IMR-90 (cell line): ENCODE results near the gene PHF14. TPM values are rescaled to one million over a fixed set of nuclear protein-coding genes. Genes with fewer than 3 reads are reported as not detected.

ENCODE experiments used
- ATAC-seq: fragments of 200-7000 bp; cut with Tn5 transposase; 2 replicates; pipeline ENCODE4 v1.9.1; 2020; ENCODE audit warnings: low read depth, mild to moderate bottlenecking, moderate library complexity
- BruUV-seq: library from RNA; stranded (reverse); fragments of 400-500 nt; replicated peaks from 2 replicates; lab custom pipeline; 2021; lab: Mats Ljungman, UMichigan
- CTCF ChIA-PET: fragments of 300-600 bp; formaldehyde crosslinking; extraction: SDS; loops from one replicate; lab custom pipeline; 2021; ENCODE audit warnings: antibody characterized with exemption; lab: Yijun Ruan, JAX
- POLR2A ChIA-PET: fragments of 300-600 bp; sonication (Branson Sonifier 250); formaldehyde crosslinking; loops from one replicate; lab custom pipeline; 2022; ENCODE audit warnings: antibody characterized with exemption; ENCODE audit not compliant: unreplicated experiment; lab: Charles Lee
- DNase-seq: peaks from one replicate; pipeline ENCODE4 v3.0.0; 2013
- H2AFZ ChIP-seq: replicated peaks from 2 replicates; pipeline ENCODE3; 2013; ENCODE audit warnings: low read length, mild to moderate bottlenecking; ENCODE audit not compliant: poor library complexity
- H2AK5ac ChIP-seq: 2 replicates; pipeline ENCODE4 v1.6.1; 2013; ENCODE audit warnings: low read depth, low read length, inconsistent platforms
- H2AK9ac ChIP-seq: replicated peaks from 2 replicates; pipeline ENCODE3; 2013; ENCODE audit warnings: mild to moderate bottlenecking, low read depth, low read length, moderate library complexity; ENCODE audit not compliant: poor library complexity
- H2BK120ac ChIP-seq: 2 replicates; pipeline ENCODE4 v1.6.1; 2013; ENCODE audit warnings: low read depth, low read length, inconsistent platforms
- H2BK15ac ChIP-seq: 3 replicates; pipeline ENCODE4 v1.6.1; 2013; ENCODE audit warnings: low read depth, low read length, inconsistent platforms
- H2BK20ac ChIP-seq: 2 replicates; pipeline ENCODE4 v1.6.1; 2013; ENCODE audit warnings: low read depth, mild to moderate bottlenecking, inconsistent platforms, low read length, moderate library complexity
- H2BK5ac ChIP-seq: 2 replicates; pipeline ENCODE4 v1.6.1; 2013; ENCODE audit warnings: mild to moderate bottlenecking, low read depth, low read length, inconsistent platforms; ENCODE audit not compliant: poor library complexity, severe bottlenecking
- H3K14ac ChIP-seq: replicated peaks from 2 replicates; pipeline ENCODE4 v1.6.1; 2013; ENCODE audit warnings: low read depth, low read length, inconsistent platforms
- H3K18ac ChIP-seq: 2 replicates; pipeline ENCODE4 v1.6.1; 2013; ENCODE audit warnings: low read depth, low read length, control low read depth
- H3K23ac ChIP-seq: 2 replicates; pipeline ENCODE4 v1.6.1; 2013; ENCODE audit warnings: low read depth, low read length, inconsistent platforms
- H3K27ac ChIP-seq: 2 replicates; pipeline ENCODE4 v1.5.1; 2013; ENCODE audit warnings: mild to moderate bottlenecking, control low read depth, low read length; ENCODE audit not compliant: insufficient read depth
- H3K27me3 ChIP-seq: 2 replicates; pipeline ENCODE4 v1.6.1; 2013; ENCODE audit warnings: low read length; ENCODE audit not compliant: control insufficient read depth, insufficient read depth
- H3K36me3 ChIP-seq: 2 replicates; pipeline ENCODE4 v1.6.1; 2013; ENCODE audit warnings: low read length, mixed read lengths; ENCODE audit not compliant: control insufficient read depth, insufficient read depth
- H3K4ac ChIP-seq: 2 replicates; pipeline ENCODE4 v1.6.1; 2013; ENCODE audit warnings: low read depth, low read length, inconsistent platforms
- H3K4me1 ChIP-seq: 2 replicates; pipeline ENCODE4 v1.6.1; 2013; ENCODE audit warnings: low read length, mixed read lengths; ENCODE audit not compliant: control insufficient read depth, insufficient read depth
- H3K4me2 ChIP-seq: 2 replicates; pipeline ENCODE4 v1.6.1; 2013; ENCODE audit warnings: low read depth, mild to moderate bottlenecking, control low read depth, low read length, moderate library complexity
- H3K4me3 ChIP-seq: 2 replicates; pipeline ENCODE4 v1.5.1; 2013; ENCODE audit warnings: low read depth, mild to moderate bottlenecking, control low read depth, low read length, moderate library complexity; ENCODE audit not compliant: insufficient read depth
- H3K56ac ChIP-seq: 2 replicates; pipeline ENCODE4 v1.6.1; 2013; ENCODE audit warnings: low read length, inconsistent platforms; ENCODE audit not compliant: insufficient read depth; ENCODE audit errors: extremely low read depth
- H3K79me1 ChIP-seq, 2 experiments: 2 replicates each; pipeline ENCODE4 v1.6.1; 2013; ENCODE audit warnings: low read length in 2 of 2, inconsistent platforms in 1 of 2, low read depth in 1 of 2
- H3K9ac ChIP-seq: 2 replicates; pipeline ENCODE4 v1.6.1; 2013; ENCODE audit warnings: low read depth, low read length, control low read depth
- H3K9me1 ChIP-seq: 2 replicates; pipeline ENCODE4 v1.6.1; 2013; ENCODE audit warnings: low read length, inconsistent platforms; ENCODE audit not compliant: insufficient read depth
- H3K9me3 ChIP-seq: 2 replicates; pipeline ENCODE4 v1.6.1; 2013; ENCODE audit warnings: low read length; ENCODE audit not compliant: control insufficient read depth, insufficient read depth
- H4K20me1 ChIP-seq: 2 replicates; pipeline ENCODE4 v1.6.1; 2013; ENCODE audit warnings: low read length, inconsistent platforms; ENCODE audit not compliant: insufficient read depth
- H4K5ac ChIP-seq: 2 replicates; pipeline ENCODE4 v1.6.1; 2013; ENCODE audit warnings: mild to moderate bottlenecking, low read depth, low read length, control low read depth
- H4K8ac ChIP-seq, 2 experiments: 2 replicates each; pipeline ENCODE4 v1.6.1; 2013; ENCODE audit warnings: low read depth in 2 of 2, low read length in 2 of 2, control low read depth in 1 of 2, inconsistent platforms in 1 of 2
- H4K91ac ChIP-seq: 2 replicates; pipeline ENCODE4 v1.6.1; 2013; ENCODE audit warnings: low read depth, low read length, inconsistent platforms; ENCODE audit not compliant: insufficient read depth
- BHLHE40 ChIP-seq: fragments of 150-350 bp; IDR thresholded peaks from 2 replicates; pipeline ENCODE4 v1.6.1; 2016; ENCODE audit warnings: mild to moderate bottlenecking, low read depth, low read length
- CEBPB ChIP-seq: IDR thresholded peaks from 2 replicates; pipeline ENCODE4 v1.6.1; 2012; ENCODE audit warnings: low read depth, low read length, improper control_type of control experiment
- CHD1 ChIP-seq: IDR thresholded peaks from 2 replicates; pipeline ENCODE4 v1.6.1; 2012; ENCODE audit warnings: low read depth, low read length, improper control_type of control experiment
- CTCF ChIP-seq: conservative IDR thresholded peaks from 2 replicates; pipeline ENCODE4 v1.5.1; 2012; ENCODE audit warnings: mild to moderate bottlenecking, low read depth, low read length, improper control_type of control experiment
- ELK1 ChIP-seq: fragments of 150-350 bp; IDR thresholded peaks from 2 replicates; pipeline ENCODE4 v1.6.1; 2016; ENCODE audit warnings: low read depth, mild to moderate bottlenecking, low read length, moderate library complexity, borderline replicate concordance
- FOS ChIP-seq: fragments of 150-350 bp; IDR thresholded peaks from 2 replicates; pipeline ENCODE4 v1.6.1; 2016; ENCODE audit warnings: low read depth, low read length
- MAFK ChIP-seq: IDR thresholded peaks from 2 replicates; pipeline ENCODE4 v1.6.1; 2012; ENCODE audit warnings: low read depth, low read length, improper control_type of control experiment
- MAZ ChIP-seq: IDR thresholded peaks from 2 replicates; pipeline ENCODE4 v1.6.1; 2012; ENCODE audit warnings: low read depth, mild to moderate bottlenecking, low read length, improper control_type of control experiment, moderate library complexity, borderline replicate concordance
- MXI1 ChIP-seq: IDR thresholded peaks from 2 replicates; pipeline ENCODE4 v1.6.1; 2012; ENCODE audit warnings: low read depth, mild to moderate bottlenecking, low read length, moderate library complexity, borderline replicate concordance
- NFE2L2 ChIP-seq: fragments of 150-350 bp; IDR thresholded peaks from 2 replicates; pipeline ENCODE4 v1.6.1; 2016; ENCODE audit warnings: low read depth, mild to moderate bottlenecking, low read length
- RAD21 ChIP-seq: IDR thresholded peaks from 2 replicates; pipeline ENCODE4 v1.6.1; 2012; ENCODE audit warnings: low read length, improper control_type of control experiment
- RFX5 ChIP-seq: IDR thresholded peaks from 2 replicates; pipeline ENCODE4 v1.8.0; 2012; ENCODE audit warnings: low read depth, mild to moderate bottlenecking, low read length, moderate library complexity
- SMC3 ChIP-seq: fragments of 150-350 bp; IDR thresholded peaks from 2 replicates; pipeline ENCODE4 v1.6.1; 2016; ENCODE audit warnings: low read depth, mild to moderate bottlenecking, antibody characterized with exemption, low read length, moderate library complexity
- USF2 ChIP-seq: fragments of 150-350 bp; IDR thresholded peaks from 2 replicates; pipeline ENCODE4 v1.6.1; 2017; ENCODE audit warnings: mild to moderate bottlenecking, antibody characterized with exemption, low read length, low read depth
- WGBS, 2 experiments: methylation state at CpG; one replicate each; pipeline versions ENCODE4 v1.1.5 to v1.1.7; 2013; ENCODE audit warnings: missing lambda C conversion rate in 2 of 2; ENCODE audit not compliant: insufficient read length in 1 of 2; ENCODE audit errors: extremely low coverage in 2 of 2; 5-methylcytosine and 5-hydroxymethylcytosine counted together
- dilution Hi-C: fragments of 300-500 bp; cut with HindIII; formaldehyde crosslinking; loops from one replicate; pipeline ENCODE4 v1.14.3; 2018; ENCODE audit warnings: low sequenced_read_pairs; ENCODE audit not compliant: unreplicated experiment
- in situ Hi-C: fragments of 300-500 bp; cut with MboI; formaldehyde crosslinking; loops from 3 replicates; pipeline ENCODE4 v1.14.3; 2019; ENCODE audit warnings: low sequenced_read_pairs, inconsistent platforms, mixed read lengths
- intact Hi-C: fragments of 100-400 bp; cut with micrococcal nuclease; formaldehyde crosslinking; loops from 2 replicates; pipeline ENCODE4 v1.10.0; 2022
- polyA plus RNA-seq, 3 experiments: library from polyadenylated mRNA; depleted of rRNA; stranded (reverse); fragments of >200 nt; gene quantifications; 2 replicates each; pipeline ENCODE4 v1.2.3, GENCODE V29; 2012; ENCODE audit warnings: low replicate concordance in 1 of 3
- total RNA-seq: library from RNA; depleted of rRNA; stranded (reverse); fragments of >200 nt; gene quantifications from 2 replicates; pipeline ENCODE4 v1.2.3, GENCODE V29; 2012

PHF14 gene
- total and polyA plus RNA-seq, 2 of the 4 experiments (the other 2 are of a cell fraction): 8.7 to 17.2 TPM

GRCh38 chr7:11130012-11130411 lies 156.3 kb downstream of the PHF14 start:
- no TSS peak for BruUV-seq
- Histone ChIP-seq H4K91ac (no peak overlapping the region), H2AK9ac (no peak overlapping the region), H2BK20ac (no peak overlapping the region), H3K9ac (no peak overlapping the region), H3K27me3 (no peaks in the 10 kb centered on the region), H3K36me3 (peaks cover 2% of the 10 kb centered on the region; the same call in 1 of the 2 replicates), H3K23ac (no peak overlapping the region), H2BK120ac (no peak overlapping the region), H3K4me2 (no peak overlapping the region), H2BK15ac (no peak overlapping the region), H4K8ac (no peak overlapping the region), H3K18ac (no peak overlapping the region), H4K20me1 (no peaks in the 10 kb centered on the region), H3K79me1 (peaks cover 0 to 3% of the 10 kb centered on the region in 2 experiments; a peak in 1 of 4 replicates), H2BK5ac (no peak overlapping the region), H2AFZ (no peak overlapping the region), H3K14ac (no peak overlapping the region), H3K56ac (no peak overlapping the region), H3K4me3 (no peak overlapping the region), H3K27ac (no peak overlapping the region), H2AK5ac (no peak overlapping the region), H3K4ac (no peak overlapping the region), H4K5ac (no peak overlapping the region), H3K9me3 (no peaks in the 10 kb centered on the region), H3K4me1 (peaks cover 2% of the 10 kb centered on the region; the same call in 1 of the 2 replicates), H3K9me1 (0 out of 2 replicates have a peak, but pooled peaks cover 3% of the 10 kb centered on the region)
- in situ Hi-C loops (no loop called here), intact Hi-C loops (no loop called here), dilution Hi-C loops (no loop called here)
- peak; percentile 92 for ATAC-seq
- DNase-seq: peak; percentile 95
- no CpG with 5 or more reads among the region's 4 CpGs for whole genome bisulfite sequencing, 2 experiments
- ChIA-PET POLR2A (no interaction called here), CTCF (no interaction called here)
- TF ChIP-seq CEBPB (no peak), ELK1 (no peak), MAFK (no peak), FOS (no peak), MAZ (no peak), BHLHE40 (no peak), RAD21 (no peak), MXI1 (no peak), USF2 (no peak), RFX5 (no peak), NFE2L2 (no peak), SMC3 (no peak), CTCF (no peak), CHD1 (no peak)
